Upper lobe of left lung (tissue), 6 donors: ENCODE measurements around the gene SYT6. TPM values are rescaled to one million over a fixed set of nuclear protein-coding genes. Genes with fewer than 3 reads are reported as not detected.

Experiments used
- ATAC-seq, 2 donors: fragments of 200-7000 bp; cut with Tn5 transposase; one replicate each; pipeline ENCODE4 v1.9.1; 2022; ENCODE audit warnings: mild to moderate bottlenecking in 2 of 2, moderate library complexity in 2 of 2; ENCODE audit not compliant: low FRiP score in 2 of 2
- DNase-seq, 2 donors: peaks; one replicate each; pipeline ENCODE4 v3.0.0-alpha.2; 2019 to 2020
- H3K27ac ChIP-seq, 4 donors: fragments of 200-600 bp; sonication (generic); one replicate each; pipeline ENCODE4 v1.5.1; 2016 to 2019
- H3K27me3 ChIP-seq, 4 donors: fragments of 200-600 bp; sonication (generic); one replicate each; pipeline ENCODE4 v1.5.1; 2017 to 2019
- H3K36me3 ChIP-seq, 4 donors: fragments of 200-600 bp; sonication (generic); one replicate each; pipeline ENCODE4 v1.5.1; 2016 to 2019
- H3K4me1 ChIP-seq, 4 donors: fragments of 200-600 bp; sonication (generic); one replicate each; pipeline ENCODE4 v1.5.1; 2018 to 2019
- H3K4me3 ChIP-seq, 4 donors: fragments of 200-600 bp; sonication (generic); one replicate each; pipeline ENCODE4 v1.5.1; 2017 to 2019; ENCODE audit warnings: mild to moderate bottlenecking in 2 of 4, moderate library complexity in 1 of 4
- H3K9me3 ChIP-seq, 4 donors: fragments of 200-600 bp; sonication (generic); one replicate each; pipeline ENCODE4 v1.5.1; 2018 to 2019
- CTCF ChIP-seq, 6 experiments: fragments of 450-650 bp in 4 of 6; fragments of 200-600 bp in 2 of 6; sonication (generic) in 2 of 6; IDR thresholded peaks; one replicate each; pipeline ENCODE4 v1.5.1; 2016 to 2019; ENCODE audit warnings: antibody characterized with exemption in 6 of 6
- EP300 ChIP-seq, 4 donors: sonication (generic); formaldehyde crosslinking; IDR thresholded peaks; one replicate each; pipeline ENCODE4 v1.5.1; 2017; ENCODE audit warnings: antibody characterized with exemption in 4 of 4, control low read depth in 2 of 4
- POLR2A ChIP-seq, 4 donors: fragments of 450-650 bp; IDR thresholded peaks; one replicate each; pipeline ENCODE4 v1.5.1; 2016 to 2017; ENCODE audit warnings: antibody characterized with exemption in 4 of 4, mild to moderate bottlenecking in 2 of 4
- POLR2AphosphoS5 ChIP-seq, 2 donors: sonication (generic); formaldehyde crosslinking; IDR thresholded peaks; one replicate each; pipeline ENCODE4 v1.5.1; 2017; ENCODE audit warnings: antibody characterized with exemption in 2 of 2
- WGBS, 2 donors: methylation state at CpG; one replicate each; pipeline ENCODE4 v1.1.5; 2017 to 2018; 5-methylcytosine and 5-hydroxymethylcytosine counted together
- total RNA-seq, 6 donors: library from RNA; depleted of rRNA in 4 of 6; stranded (reverse); fragments of >200 nt in 4 of 6; gene quantifications; one replicate each; pipeline versions ENCODE4 v1.1.0 to v1.2.1, GENCODE V29; 2016 to 2021
- donor health status: DM: no; HTN: no; CAD: no; lungs with moderate emphysema.
- donor health status: DM: no; HTN: yes; CAD: no; lungs with severe emphysema.

SYT6 gene
- total RNA-seq, 6 donors from 2014 or later = 0.07 TPM; not detected in 5

DNA sequence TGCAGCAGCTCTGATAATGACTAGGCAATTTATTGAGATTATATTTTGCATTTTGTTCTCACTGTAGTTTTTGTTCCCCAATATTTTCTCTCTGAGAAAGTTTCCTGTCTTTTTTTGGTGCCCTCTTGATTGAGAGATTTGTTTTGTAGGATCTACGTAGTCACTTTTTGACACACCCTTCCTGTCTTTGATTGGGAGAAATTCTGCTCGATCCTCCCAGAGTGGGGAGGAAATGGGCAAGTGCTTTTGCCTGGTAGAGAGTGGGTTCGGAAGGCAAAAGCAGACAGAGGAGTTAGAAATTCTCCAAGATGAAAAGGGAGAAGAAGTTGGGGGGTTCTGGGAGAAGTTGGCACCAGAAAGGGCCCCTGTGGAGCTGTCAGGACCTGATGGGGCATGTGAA lies 42.1 kb upstream of the SYT6 start:
- H3K4me3 ChIP-seq = no peak overlapping the region
- TF ChIP-seq EP300 (IDR thresholded peaks at IDR 0.05) (no peak), POLR2AphosphoS5 (IDR thresholded peaks at IDR 0.05) (no peak), CTCF (IDR thresholded peaks at IDR 0.05) (no peak), POLR2A (IDR thresholded peaks at IDR 0.05) (no peak)
- DNase-seq (no peak), ATAC-seq (no peak)
- 25 to 50% methylated on average over 3 of the region's 3 CpGs for WGBS, 2 donors
- H3K27me3 ChIP-seq = no peaks in the 10 kb centered on the region
- no peak overlapping the region for H3K27ac ChIP-seq
- peaks cover 0 to 4% (median 0%) of the 10 kb centered on the region in 4 donors for H3K4me1 ChIP-seq
- no peaks in the 10 kb centered on the region for H3K36me3 ChIP-seq
- no peaks in the 10 kb centered on the region for H3K9me3 ChIP-seq

- no peaks in the 10 kb centered on the region for H3K4me1 ChIP-seq
- no peaks in the 10 kb centered on the region for H3K27me3 ChIP-seq
- WGBS, 2 donors = 79 to 84% methylated on average over 5 of the region's 5 CpGs
- ATAC-seq (no peak), DNase-seq (peak in 1 of 2 donors; percentile 10)
- no peak overlapping the region for H3K4me3 ChIP-seq
- no peaks in the 10 kb centered on the region for H3K36me3 ChIP-seq
- no peaks in the 10 kb centered on the region for H3K9me3 ChIP-seq
- TF ChIP-seq POLR2AphosphoS5 (IDR thresholded peaks at IDR 0.05) = no peak
- TF ChIP-seq POLR2A (IDR thresholded peaks at IDR 0.05) = no peak
- TF ChIP-seq EP300 (IDR thresholded peaks at IDR 0.05) = no peak
- TF ChIP-seq CTCF (IDR thresholded peaks at IDR 0.05) = no peak
- H3K27ac ChIP-seq = no peak overlapping the region
Measured at GRCh38 chr1:114192328-114192727, 38.7 kb upstream of the SYT6 start.

- TF ChIP-seq CTCF (IDR thresholded peaks at IDR 0.05) (no peak), POLR2AphosphoS5 (IDR thresholded peaks at IDR 0.05) (no peak), EP300 (IDR thresholded peaks at IDR 0.05) (no peak), POLR2A (IDR thresholded peaks at IDR 0.05) (no peak)
- ATAC-seq (no peak), DNase-seq (no peak)
- WGBS, 2 donors = 90 to 98% methylated on average over 3 of the region's 3 CpGs
- Histone ChIP-seq H3K4me3 (no peak overlapping the region), H3K27me3 (no peaks in the 10 kb centered on the region), H3K36me3 (no peaks in the 10 kb centered on the region), H3K27ac (no peak overlapping the region), H3K9me3 (no peaks in the 10 kb centered on the region), H3K4me1 (no peaks in the 10 kb centered on the region)
Measured at GRCh38 chr1:114189398-114189797, 35.7 kb upstream of the SYT6 start.

DNA sequence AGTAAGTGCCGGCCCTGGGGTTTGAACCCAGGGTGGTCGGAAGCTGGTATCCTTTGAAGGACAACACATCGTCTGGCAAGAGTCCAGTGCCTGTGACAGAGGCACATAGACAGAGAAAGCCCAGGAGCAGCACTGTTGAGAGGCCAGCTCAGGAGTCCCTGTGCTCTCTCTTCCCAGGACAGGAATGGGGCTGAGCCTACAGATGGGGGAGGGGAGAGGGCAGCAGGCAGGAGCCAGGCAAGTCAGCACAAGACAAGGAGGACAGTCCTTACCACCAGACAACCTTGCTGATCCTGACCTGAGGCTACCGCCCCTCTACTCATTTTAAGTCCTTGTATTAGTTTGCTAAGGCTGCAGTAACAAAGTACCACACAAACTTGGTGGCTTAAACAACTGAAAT lies 27.7 kb upstream of the SYT6 start:
- TF ChIP-seq CTCF (IDR thresholded peaks at IDR 0.05) (no peak), POLR2A (IDR thresholded peaks at IDR 0.05) (no peak)
- no peak overlapping the region for H3K4me3 ChIP-seq
- DNase-seq = no peak
- no peak overlapping the region for H3K27ac ChIP-seq
- peak in 1 of 2 donors; percentile 46 for ATAC-seq
- 84 to 85% methylated on average over 4 of the region's 4 CpGs for WGBS, 2 donors
- H3K4me1 ChIP-seq = no peaks in the 10 kb centered on the region
- no peaks in the 10 kb centered on the region for H3K36me3 ChIP-seq
- H3K27me3 ChIP-seq = no peaks in the 10 kb centered on the region
- no peaks in the 10 kb centered on the region for H3K9me3 ChIP-seq

GRCh38 chr1:114180742-114181141 lies 27.1 kb upstream of the SYT6 start:
- no peaks in the 10 kb centered on the region for H3K27me3 ChIP-seq
- 92 to 94% methylated on average over 5 of the region's 5 CpGs for WGBS, 2 donors
- no peaks in the 10 kb centered on the region for H3K36me3 ChIP-seq
- H3K4me1 ChIP-seq = no peaks in the 10 kb centered on the region
- DNase-seq (no peak), ATAC-seq (no peak)
- H3K4me3 ChIP-seq = no peak overlapping the region
- H3K9me3 ChIP-seq = no peaks in the 10 kb centered on the region
- TF ChIP-seq POLR2A (IDR thresholded peaks at IDR 0.05) (no peak), EP300 (IDR thresholded peaks at IDR 0.05) (no peak), CTCF (IDR thresholded peaks at IDR 0.05) (no peak), POLR2AphosphoS5 (IDR thresholded peaks at IDR 0.05) (no peak)
- H3K27ac ChIP-seq = no peak overlapping the region
